Stimulated activated CD8-positive, alpha-beta memory T cell treated with anti-CD3 and anti-CD28 coated beads, Interleukin-4, amount 100 ng/mL, for 4 hours (primary cell): ENCODE results near the gene NUP50.

Experiments
- DNase-seq, 2 donors: peaks; one replicate each; pipeline ENCODE4 v3.0.0-alpha.2; 2020; ENCODE audit warnings: low read depth in 2 of 2, low spot score in 1 of 2

NUP50 gene

GRCh38 chr22:45208993-45209838 is 45.5 kb downstream of the NUP50 start:
- no peak for DNase-seq

GRCh38 chr22:45210174-45210573 is 46.4 kb downstream of the NUP50 start:
- no peak for DNase-seq

DNA sequence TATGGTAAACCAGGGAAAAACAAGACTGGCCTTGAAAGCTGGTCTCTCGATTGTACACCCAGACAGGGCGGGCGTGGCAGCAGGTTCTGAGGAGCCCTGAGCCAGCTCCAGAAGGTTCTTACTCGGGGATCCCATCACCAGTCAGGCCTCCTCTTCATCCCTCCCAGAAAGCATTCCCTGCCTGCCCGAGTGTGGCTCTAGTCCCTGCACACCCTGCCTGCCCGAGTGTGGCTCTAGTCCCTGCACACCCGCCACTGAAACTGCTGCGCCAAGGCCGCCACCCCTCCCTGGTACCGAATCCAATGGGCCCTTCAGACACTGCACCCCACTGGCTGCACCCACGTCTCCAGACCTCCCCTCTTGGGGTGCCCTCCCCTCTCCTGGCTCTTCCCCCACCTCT is 46.9 kb downstream of the NUP50 start:
- DNase-seq, result no peak

DNA sequence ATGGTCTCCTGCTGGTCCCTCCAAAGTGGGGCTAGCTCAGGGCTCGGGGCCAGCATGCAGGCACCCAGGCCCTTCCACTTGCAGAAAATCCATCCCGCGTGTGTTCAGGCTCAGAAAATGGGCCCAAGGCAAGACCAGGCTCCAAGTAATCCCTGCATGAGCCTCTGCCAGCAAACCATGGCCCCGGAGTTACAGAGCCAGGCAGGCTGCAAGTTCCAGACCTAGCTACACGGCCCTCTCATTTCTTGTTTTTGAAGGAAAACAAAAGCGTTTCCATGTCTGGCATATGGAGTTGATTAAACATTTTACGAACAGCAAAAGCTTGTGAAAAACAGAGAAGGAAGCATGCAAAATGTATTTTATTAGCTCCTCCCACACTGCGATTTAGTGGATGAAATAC is 47.3 kb downstream of the NUP50 start:
- no peak for DNase-seq

DNA sequence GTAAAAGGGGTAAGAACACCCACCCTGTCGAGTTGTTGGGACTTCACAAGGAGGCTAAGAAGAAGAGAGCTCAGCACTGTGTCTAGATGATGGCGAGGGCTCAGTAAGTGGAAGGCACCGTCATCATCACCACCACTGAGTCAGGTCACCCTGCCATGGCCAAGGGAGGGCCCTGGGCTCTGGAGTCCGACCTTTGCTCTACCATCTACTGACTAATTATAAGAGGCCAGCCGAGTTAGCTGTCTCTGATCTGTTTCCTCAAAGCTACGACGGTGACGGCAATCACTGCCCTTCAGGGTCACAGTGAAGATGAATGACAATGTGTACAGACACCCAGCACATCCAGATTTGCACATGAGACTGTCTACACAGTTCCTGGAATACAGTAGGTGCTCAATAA is 47.7 kb downstream of the NUP50 start:
- DNase-seq, result no peak

DNA sequence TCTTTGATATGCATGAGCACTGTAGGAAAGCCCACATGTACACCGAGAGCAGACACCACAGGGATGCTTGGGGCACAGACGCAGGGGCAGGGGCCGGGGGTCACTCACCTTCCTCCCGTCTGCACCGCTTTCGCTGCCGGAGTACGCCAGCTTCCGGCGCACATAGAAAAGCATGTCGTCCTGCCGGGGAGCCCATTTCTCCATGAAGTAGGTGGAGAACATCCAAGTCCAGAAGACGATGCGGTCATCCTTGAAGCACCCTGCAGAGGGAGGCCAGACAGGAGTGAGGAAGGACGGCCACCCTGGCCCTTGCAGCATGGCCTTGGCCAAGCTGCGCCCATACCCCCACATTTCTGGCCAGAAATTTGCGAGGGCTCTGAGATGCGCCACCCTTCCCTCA is 48.1 kb downstream of the NUP50 start:
- no peak for DNase-seq

DNA sequence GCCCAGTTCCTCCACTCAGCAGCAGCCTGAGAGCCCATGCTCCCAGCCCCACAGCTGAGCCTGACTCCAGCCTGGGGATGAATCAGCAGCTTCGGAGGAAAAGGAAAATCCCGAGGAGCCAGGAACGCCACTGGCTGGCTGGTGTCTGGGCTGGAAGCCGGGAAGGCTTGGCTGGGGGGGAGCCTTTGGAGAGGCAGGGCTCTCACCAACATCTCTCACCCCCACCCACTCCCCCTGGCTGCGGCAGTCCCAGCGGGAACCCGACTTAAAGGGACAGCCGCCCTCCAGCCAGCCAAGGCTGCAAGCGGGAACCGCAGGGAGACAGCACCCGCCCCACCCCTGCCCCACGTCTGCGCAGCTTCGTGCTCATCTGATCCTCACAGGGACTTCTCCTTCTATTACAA is 48.6 kb downstream of the NUP50 start:
- no peak for DNase-seq

DNA sequence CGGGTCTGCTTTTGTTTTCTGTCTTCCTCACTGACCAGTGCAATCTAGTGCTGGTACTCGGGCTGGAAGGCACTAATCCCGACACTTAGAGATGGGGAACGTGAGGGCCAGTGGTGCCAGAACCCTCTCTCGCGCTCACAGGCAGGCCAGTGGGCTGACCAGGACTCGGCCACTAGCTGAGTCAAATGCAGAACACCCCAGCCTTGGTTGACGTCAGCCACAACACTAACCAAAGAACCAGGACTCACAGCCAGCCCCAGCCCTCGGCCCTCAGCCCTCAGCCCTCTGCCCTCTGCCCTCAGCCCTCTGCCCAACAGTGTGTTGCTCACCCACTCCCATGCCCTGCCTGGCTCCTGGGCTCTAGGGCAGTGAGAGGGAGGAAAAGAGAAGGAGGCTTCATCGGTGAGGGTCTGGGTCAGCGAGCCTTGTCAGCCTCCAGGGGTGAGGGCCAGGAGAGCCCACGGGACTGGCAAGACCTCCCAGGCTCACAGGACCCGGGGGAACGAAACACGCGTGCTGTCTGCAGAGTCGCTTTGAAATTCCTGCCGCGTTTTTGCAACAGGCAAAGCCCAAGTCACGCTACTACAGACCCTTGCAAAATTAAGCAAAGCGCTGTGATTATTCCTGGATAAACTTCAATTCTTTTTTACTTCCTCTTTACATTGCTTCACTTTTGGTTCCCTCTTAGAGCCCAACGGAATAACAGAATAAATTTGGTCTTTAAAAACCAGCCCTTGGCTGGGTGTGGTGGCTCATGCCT is 49.4 kb downstream of the NUP50 start:
- DNase-seq, result no peak

- no peak for DNase-seq
These were observed 52.6 kb downstream of the NUP50 start for GRCh38 chr22:45216133-45217003.

- DNase-seq, result no peak
These were observed 53.6 kb downstream of the NUP50 start for GRCh38 chr22:45217345-45217744.

DNA sequence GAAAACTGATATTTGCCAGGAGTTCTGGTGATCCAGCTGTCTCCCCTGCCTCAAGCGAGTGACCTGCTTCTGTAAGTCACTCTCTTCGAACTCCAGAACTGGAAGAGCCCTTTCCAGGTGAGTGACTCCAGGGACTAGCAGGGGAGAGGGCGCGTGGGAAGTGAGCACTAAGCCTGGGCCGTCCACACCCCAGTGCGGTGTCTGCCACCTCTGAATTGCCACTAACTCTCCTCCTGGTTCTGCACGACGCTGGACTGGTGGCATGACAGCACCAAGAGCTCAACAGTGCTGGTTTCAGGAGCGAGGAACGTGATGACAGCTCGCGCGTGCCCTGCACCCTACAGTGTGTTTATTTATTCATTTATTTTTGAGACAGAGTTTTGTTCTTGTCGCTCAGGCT is 54.1 kb downstream of the NUP50 start:
- DNase-seq, result no peak

DNA sequence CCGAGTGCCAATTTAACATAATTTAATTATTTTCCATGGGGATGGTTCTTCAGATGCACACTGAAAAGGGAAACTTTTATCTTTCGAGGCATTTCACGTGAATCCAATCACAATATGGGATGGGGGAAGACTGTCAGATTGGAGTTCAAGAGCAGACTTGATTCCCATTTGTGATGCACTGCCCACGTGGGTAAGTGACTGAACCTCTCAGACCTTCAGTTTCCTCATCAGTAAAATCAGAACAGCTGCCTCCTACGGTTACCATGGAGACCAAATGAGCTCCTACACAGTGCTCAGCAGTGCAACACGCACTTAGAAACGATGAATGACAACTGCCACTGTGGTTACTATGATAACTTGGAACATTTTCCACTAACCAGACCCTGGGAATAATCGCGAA is 55.3 kb downstream of the NUP50 start:
- no peak for DNase-seq

DNA sequence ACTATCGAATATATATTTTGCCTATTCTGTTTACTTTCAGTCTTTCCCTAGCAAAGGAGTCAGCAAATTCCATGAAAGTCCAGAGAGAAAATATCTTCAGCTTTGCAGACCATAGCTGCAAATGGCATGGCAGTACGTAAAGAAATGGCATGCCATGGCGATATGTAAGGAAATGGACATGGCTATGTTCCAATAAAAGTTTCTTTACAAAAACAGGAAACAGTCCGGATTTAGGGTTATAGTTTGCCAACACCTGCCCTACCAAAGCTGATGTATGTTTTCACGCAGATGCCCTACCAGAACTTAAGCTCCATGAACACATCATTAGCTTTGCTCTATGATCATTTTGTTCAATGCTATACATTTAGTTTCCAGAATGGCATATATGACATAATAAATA is 57.5 kb downstream of the NUP50 start:
- DNase-seq, result no peak

GRCh38 chr22:45223304-45224117 is 59.8 kb downstream of the NUP50 start:
- DNase-seq, result no peak

DNA sequence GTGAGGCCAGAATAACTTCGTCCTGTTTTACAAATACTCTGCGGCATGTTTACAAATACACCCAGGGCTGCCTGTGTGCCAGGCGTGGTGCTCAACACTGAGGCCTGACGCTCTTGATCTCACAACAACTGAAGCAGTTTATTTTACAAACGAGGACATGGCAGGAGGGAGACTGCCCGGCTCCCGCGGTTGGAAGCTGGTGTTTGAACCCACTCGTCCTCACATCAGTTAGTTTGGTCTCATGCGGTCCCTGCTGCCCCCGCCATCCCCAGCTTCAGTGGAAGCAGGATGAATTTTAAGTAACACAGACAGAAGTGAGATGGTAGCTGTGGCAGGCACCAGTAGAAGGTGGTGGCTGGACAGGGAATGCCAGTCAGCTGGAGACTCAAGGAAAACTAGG is 60.6 kb downstream of the NUP50 start:
- DNase-seq, result no peak

DNA sequence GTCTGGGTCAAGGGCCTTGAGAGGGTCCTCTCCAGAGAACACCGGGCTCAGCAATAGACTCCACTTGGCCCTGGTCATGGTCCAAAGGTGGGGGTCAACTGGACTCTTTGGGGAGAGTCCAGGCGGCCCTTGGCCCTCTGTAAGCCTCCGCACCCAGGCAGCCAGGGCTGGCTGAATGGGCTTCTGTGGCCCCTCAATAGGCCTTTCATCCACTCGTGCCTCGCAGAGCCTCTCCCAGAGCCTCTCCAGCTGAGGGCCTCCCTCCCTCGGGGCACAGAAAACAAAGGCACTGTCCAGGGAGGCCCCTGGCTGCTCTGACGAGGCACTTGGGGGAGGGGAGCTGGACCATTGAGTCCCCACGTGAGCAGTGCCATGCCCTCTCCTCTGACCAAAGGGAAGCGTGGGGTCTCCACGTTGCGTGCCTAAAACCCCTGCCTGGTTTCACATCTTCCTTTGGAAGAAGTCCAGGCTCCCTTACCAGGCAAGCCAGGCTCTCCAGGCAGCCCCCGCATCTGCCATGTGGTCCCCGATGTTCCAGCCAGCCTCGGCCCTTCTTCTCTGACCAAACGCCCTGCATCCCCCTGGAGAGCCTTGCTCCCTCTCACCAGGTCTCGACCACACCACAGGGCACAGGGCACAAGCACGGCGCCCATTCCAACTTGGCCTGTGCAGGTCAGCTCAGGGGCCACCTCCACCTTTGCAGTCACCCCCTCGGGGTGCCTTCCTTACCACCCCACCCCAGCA is 61.4 kb downstream of the NUP50 start:
- DNase-seq, result no peak

DNA sequence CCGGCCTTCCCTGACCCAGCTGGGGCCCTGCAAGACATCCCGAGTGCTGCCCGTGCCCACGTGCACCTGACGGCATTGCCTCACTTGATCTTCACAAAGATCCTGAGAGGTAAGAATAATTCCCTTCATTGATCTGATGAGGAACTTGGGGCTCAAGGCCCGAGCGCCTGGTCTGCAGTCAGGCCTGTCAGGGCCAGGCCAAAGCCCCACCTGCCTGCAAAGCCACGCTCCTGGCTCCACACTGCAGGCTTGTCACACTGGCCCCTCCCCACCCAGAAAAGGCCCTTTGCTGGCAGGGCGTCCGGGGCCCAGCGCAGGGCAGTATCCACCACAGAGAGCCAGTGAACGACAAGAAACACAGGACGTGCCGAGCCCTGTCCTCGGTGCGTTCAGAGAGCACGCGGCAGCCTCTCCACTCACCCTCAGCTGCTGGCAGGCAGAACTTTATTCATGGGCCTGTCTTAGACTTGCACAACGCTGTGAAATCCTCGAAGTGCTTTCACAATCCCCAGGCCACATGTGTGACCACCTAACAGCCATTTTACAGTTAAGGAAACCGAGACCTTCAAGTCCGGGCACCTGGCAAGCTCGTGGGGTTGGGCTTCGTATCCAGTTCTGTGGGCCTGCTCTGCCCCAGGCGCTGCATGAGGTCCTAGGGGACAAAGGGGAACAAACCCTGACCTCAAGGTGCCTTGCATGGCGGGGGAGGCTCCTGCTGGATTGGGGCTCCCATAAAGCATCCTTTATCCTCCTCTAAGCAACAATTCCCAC is 62.2 kb downstream of the NUP50 start:
- DNase-seq, result no peak

GRCh38 chr22:45226503-45227186 is 62.9 kb downstream of the NUP50 start:
- no peak for DNase-seq
